K562 (cell line): ENCODE measurements around the gene RABGAP1L. TPM values are rescaled to one million over a fixed set of nuclear protein-coding genes. Genes with fewer than 3 reads are reported as not detected.

Experiments used
- DPF2 ChIP-seq: fragments of 450-650 bp; IDR thresholded peaks from 2 replicates; pipeline ENCODE4 v1.6.1; 2016
- E2F5 ChIP-seq: sonication (generic); formaldehyde crosslinking; IDR thresholded peaks from 2 replicates; pipeline ENCODE4 v1.8.0; 2022; ENCODE audit warnings: mild to moderate bottlenecking, missing genetic modification reagents
- GABPB1 ChIP-seq: sonication (generic); formaldehyde crosslinking; IDR thresholded peaks from 2 replicates; pipeline ENCODE4 v1.8.0; 2022; ENCODE audit warnings: mild to moderate bottlenecking, missing genetic modification reagents
- HBP1 ChIP-seq: fragments of 450-650 bp; formaldehyde crosslinking; IDR thresholded peaks from 2 replicates; pipeline ENCODE4 v1.4.0; 2022; ENCODE audit warnings: missing genetic modification characterization
- HNRNPL ChIP-seq: fragments of 200-400 bp; formaldehyde crosslinking; IDR thresholded peaks from 2 replicates; pipeline ENCODE4 v1.6.1; 2017; ENCODE audit warnings: low read depth, mild to moderate bottlenecking, low read length
- HNRNPLL ChIP-seq: fragments of 200-400 bp; formaldehyde crosslinking; IDR thresholded peaks from 2 replicates; pipeline ENCODE4 v1.6.1; 2017; ENCODE audit warnings: low read length, low read depth, mild to moderate bottlenecking; ENCODE audit not compliant: poor library complexity, severe bottlenecking
- HOMEZ ChIP-seq: fragments of 250-450 bp; sonication (Bioruptor Pico); IDR thresholded peaks from 2 replicates; pipeline ENCODE4 v1.4.0; 2020; ENCODE audit warnings: mild to moderate bottlenecking, moderate library complexity
- IFI16 ChIP-seq: fragments of 250-450 bp; sonication (Bioruptor Pico); IDR thresholded peaks from 2 replicates; pipeline ENCODE4 v2.1.2; 2022; ENCODE audit warnings: mild to moderate bottlenecking, inconsistent platforms
- MAFF ChIP-seq: IDR thresholded peaks from 2 replicates; pipeline ENCODE4 v1.6.1; 2012; ENCODE audit warnings: low read length, improper control_type of control experiment
- MBD1 ChIP-seq: fragments of 250-450 bp; sonication (Bioruptor Pico); IDR thresholded peaks from 2 replicates; pipeline ENCODE4 v1.8.0; 2022; ENCODE audit warnings: inconsistent platforms
- MEF2D ChIP-seq: conservative IDR thresholded peaks from 2 replicates; pipeline ENCODE4 v1.6.1; 2016; ENCODE audit warnings: low read depth, missing genetic modification characterization, missing compliant biosample characterization
- RERE ChIP-seq: sonication (generic); formaldehyde crosslinking; IDR thresholded peaks from 2 replicates; pipeline ENCODE4 v1.8.0; 2023; ENCODE audit warnings: missing genetic modification reagents, mild to moderate bottlenecking, borderline replicate concordance
- SMAD4 ChIP-seq: fragments of 250-450 bp; sonication (Bioruptor Pico); conservative IDR thresholded peaks from 2 replicates; pipeline ENCODE4 v1.8.0; 2021; ENCODE audit warnings: inconsistent platforms, mild to moderate bottlenecking, moderate library complexity
- SRF ChIP-seq, 2 experiments: fragments of 250-450, 450-650 bp in 1 of 2; sonication (Bioruptor Pico) in 1 of 2; sonication (generic) in 1 of 2; formaldehyde crosslinking; IDR thresholded peaks; 2 replicates each; pipeline versions ENCODE4 v1.5.0 to v1.5.1; 2020 to 2022; ENCODE audit warnings: mild to moderate bottlenecking in 1 of 2, missing genetic modification reagents in 1 of 2
- ZNF444 ChIP-seq: fragments of 250-450 bp; sonication (Bioruptor Pico); IDR thresholded peaks from 2 replicates; pipeline ENCODE4 v1.4.0; 2020; ENCODE audit warnings: mild to moderate bottlenecking, moderate library complexity
- ZSCAN32 ChIP-seq: fragments of 450-650 bp; formaldehyde crosslinking; IDR thresholded peaks from 2 replicates; pipeline ENCODE4 v1.4.0; 2020; ENCODE audit warnings: mild to moderate bottlenecking, moderate library complexity
- polyA plus RNA-seq, 8 experiments: library from polyadenylated mRNA; depleted of rRNA in 4 of 8; stranded (reverse) in 5 of 8; unstranded in 3 of 8; fragments of >200 nt; fragmentation: Nextera tagmentation in 2 of 8; fragmentation: Illumina TruSeq in 1 of 8; extraction: Ambion mirVana in 2 of 8; extraction: Trizol in 1 of 8; gene quantifications; 2 replicates each; pipeline versions ENCODE4 v1.2.1 to v1.2.3, GENCODE V29; 2011 to 2014; ENCODE audit warnings: inconsistent platforms in 1 of 8, missing spikeins in 1 of 8
- total RNA-seq, 7 experiments: library from RNA; depleted of rRNA in 6 of 7; stranded (reverse); fragments of >200 nt in 6 of 7; fragmentation: Illumina TruSeq in 2 of 7; extraction: Trizol in 2 of 7; gene quantifications; 2 replicates each; pipeline versions ENCODE4 v1.2.1 to v1.2.3, GENCODE V29; 2011 to 2021; ENCODE audit warnings: low replicate concordance in 1 of 7

The RABGAP1L gene
- total and polyA plus RNA-seq, 9 of the 15 experiments (the other 6 are each of a cell fraction or from before 2014, with no cell fraction given): 16.5 to 44.9 (median 26.7) TPM

GRCh38 chr1:174890024-174890423 lies 730.7 kb downstream of the RABGAP1L start (continued):
- no peak for TF ChIP-seq HOMEZ
- TF ChIP-seq IFI16: no peak
- no peak for TF ChIP-seq MEF2D (tag)
- TF ChIP-seq MBD1 (CRISPR knock-in tag): no peak
- no peak for TF ChIP-seq HNRNPL
- no peak for TF ChIP-seq HNRNPLL
- TF ChIP-seq MAFF: no peak
- no peak for TF ChIP-seq E2F5
- no peak for TF ChIP-seq GABPB1 (CRISPR knock-in tag)
- TF ChIP-seq RERE (CRISPR knock-in tag): no peak
- no peak for TF ChIP-seq ZNF444 (CRISPR knock-in tag)
- TF ChIP-seq ZSCAN32 (CRISPR knock-in tag): no peak
- TF ChIP-seq HBP1 (CRISPR knock-in tag): no peak
- TF ChIP-seq SMAD4 (CRISPR knock-in tag): no peak
- peak; percentile 53; the same call in 1 of the 2 replicates for TF ChIP-seq DPF2
- TF ChIP-seq SRF (CRISPR knock-in tag; IDR thresholded peaks at IDR 0.05): no peak
